Lower lobe of right lung (tissue), 2 donors: ENCODE results near the gene ARID1B. TPM values are rescaled to one million over a fixed set of nuclear protein-coding genes. Genes with fewer than 3 reads are reported as not detected.

Experiments
- ATAC-seq, 2 donors: fragments of 200-7000 bp; cut with Tn5 transposase; one replicate each; pipeline ENCODE4 v1.9.1; 2020 to 2022; ENCODE audit warnings: mild to moderate bottlenecking in 2 of 2, moderate library complexity in 2 of 2
- DNase-seq: peaks from one replicate; pipeline ENCODE4 v3.0.0-alpha.2; 2020
- H3K27ac ChIP-seq: fragments of 200-600 bp; one replicate; pipeline ENCODE4 v1.8.0; 2022
- H3K27me3 ChIP-seq: fragments of 200-600 bp; one replicate; pipeline ENCODE4 v1.8.0; 2022; ENCODE audit warnings: low read depth
- H3K36me3 ChIP-seq: fragments of 200-600 bp; one replicate; pipeline ENCODE4 v1.8.0; 2022; ENCODE audit warnings: mild to moderate bottlenecking
- H3K4me1 ChIP-seq: fragments of 200-600 bp; one replicate; pipeline ENCODE4 v1.8.0; 2022
- H3K4me3 ChIP-seq: fragments of 200-600 bp; one replicate; pipeline ENCODE4 v1.8.0; 2022; ENCODE audit warnings: mild to moderate bottlenecking
- H3K9me3 ChIP-seq: fragments of 200-600 bp; one replicate; pipeline ENCODE4 v1.8.0; 2022
- intact Hi-C: fragments of 100-400 bp; cut with DNase I; formaldehyde crosslinking; loops from one replicate; pipeline ENCODE4 v1.11.0; 2022
- total RNA-seq: library from RNA; stranded (reverse); fragmentation: NEBNext Ultra II Directional; extraction: Animal tissue kit (Norgen Biotek cat#: 25700); gene quantifications from one replicate; pipeline ENCODE4 v1.2.1, GENCODE V29; 2021
- TF ChIP-seq, protein P1 (sequence below): fragments of 200-600 bp; IDR thresholded peaks from one replicate; pipeline ENCODE4 v1.8.0; 2022; ENCODE audit warnings: antibody characterized with exemption, mild to moderate bottlenecking
- donor health status: DM: no; HTN: yes; CAD: no; lungs with severe emphysema.

The ARID1B gene
- total RNA-seq, 1 donor from 2014 or later = 95.5 TPM

- Histone ChIP-seq H3K4me1 (peaks cover 15% of the 10 kb centered on the region), H3K36me3 (peaks cover 3% of the 10 kb centered on the region), H3K27ac (no peak overlapping the region), H3K27me3 (no peaks in the 10 kb centered on the region), H3K4me3 (no peak overlapping the region), H3K9me3 (no peaks in the 10 kb centered on the region)
- DNase-seq (no peak), ATAC-seq (no peak)
- TF ChIP-seq, protein P1, sequence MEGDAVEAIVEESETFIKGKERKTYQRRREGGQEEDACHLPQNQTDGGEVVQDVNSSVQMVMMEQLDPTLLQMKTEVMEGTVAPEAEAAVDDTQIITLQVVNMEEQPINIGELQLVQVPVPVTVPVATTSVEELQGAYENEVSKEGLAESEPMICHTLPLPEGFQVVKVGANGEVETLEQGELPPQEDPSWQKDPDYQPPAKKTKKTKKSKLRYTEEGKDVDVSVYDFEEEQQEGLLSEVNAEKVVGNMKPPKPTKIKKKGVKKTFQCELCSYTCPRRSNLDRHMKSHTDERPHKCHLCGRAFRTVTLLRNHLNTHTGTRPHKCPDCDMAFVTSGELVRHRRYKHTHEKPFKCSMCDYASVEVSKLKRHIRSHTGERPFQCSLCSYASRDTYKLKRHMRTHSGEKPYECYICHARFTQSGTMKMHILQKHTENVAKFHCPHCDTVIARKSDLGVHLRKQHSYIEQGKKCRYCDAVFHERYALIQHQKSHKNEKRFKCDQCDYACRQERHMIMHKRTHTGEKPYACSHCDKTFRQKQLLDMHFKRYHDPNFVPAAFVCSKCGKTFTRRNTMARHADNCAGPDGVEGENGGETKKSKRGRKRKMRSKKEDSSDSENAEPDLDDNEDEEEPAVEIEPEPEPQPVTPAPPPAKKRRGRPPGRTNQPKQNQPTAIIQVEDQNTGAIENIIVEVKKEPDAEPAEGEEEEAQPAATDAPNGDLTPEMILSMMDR = no peak
- intact Hi-C loops = no loop called here
Measured at GRCh38 chr6:156901309-156902019, 124.3 kb downstream of the ARID1B start.

DNA sequence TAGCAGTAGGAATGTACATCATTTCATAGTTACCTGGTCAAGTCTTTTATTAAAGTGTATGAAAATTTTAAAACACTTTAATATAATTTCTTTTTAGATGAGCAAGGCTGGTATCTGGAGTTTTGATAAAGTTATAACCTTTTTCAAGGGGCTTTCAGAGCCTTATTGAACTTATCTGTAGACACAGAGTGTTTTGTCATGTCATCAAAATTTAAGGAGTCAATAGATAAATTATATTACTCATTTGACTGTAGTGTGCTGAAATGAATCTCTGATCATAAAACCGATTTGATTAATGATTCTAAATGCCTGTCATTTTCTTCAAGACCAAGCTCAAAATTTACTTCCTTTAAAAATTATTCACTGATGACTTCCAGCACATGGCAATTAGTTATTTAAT, 125.6 kb downstream of the ARID1B start:
- Histone ChIP-seq H3K27ac (no peak overlapping the region), H3K9me3 (no peaks in the 10 kb centered on the region), H3K4me3 (no peak overlapping the region), H3K27me3 (no peaks in the 10 kb centered on the region), H3K36me3 (peaks cover 3% of the 10 kb centered on the region), H3K4me1 (peaks cover 15% of the 10 kb centered on the region)
- ATAC-seq (no peak), DNase-seq (no peak)
- TF ChIP-seq, protein P1 = no peak
- intact Hi-C loops = no loop called here

DNA sequence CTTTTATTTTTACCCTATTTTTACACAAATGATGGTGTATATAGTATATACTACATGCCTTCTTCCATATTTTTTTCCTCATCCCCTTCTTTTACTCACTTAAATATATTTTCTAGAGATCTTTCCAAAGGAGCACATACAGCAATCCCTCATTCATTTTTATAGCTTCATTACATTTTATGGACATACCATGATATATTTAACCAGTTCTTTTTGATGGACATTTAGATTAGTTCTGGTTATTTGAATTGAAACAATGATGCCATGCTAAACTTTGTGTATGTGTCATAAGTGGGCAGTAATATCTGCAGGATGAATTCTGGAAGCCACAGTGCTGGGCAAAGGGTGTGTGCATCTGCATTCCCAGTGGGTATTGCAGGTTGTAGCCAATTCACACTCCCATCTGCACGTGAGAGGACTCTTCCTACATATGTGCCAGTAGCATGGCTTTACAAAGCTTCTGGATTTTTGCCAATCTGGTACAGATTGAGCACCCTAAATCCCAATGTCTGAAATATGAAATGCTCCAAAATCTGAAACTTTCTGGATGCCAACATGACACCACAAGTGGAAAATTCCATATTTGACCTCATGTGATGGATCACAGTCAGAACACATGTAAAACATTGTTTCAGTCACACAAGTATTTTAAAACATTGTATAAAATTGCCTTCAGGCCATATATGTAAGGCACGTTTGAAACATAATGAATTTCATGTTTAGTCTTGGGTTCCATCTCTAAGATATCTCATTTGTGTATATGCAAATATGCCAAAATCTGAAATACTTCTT, 127.2 kb downstream of the ARID1B start:
- intact Hi-C loops = no loop called here
- DNase-seq (no peak), ATAC-seq (no peak)
- no peak overlapping the region for H3K4me3 ChIP-seq
- H3K36me3 ChIP-seq = peaks cover 3% of the 10 kb centered on the region
- no peak overlapping the region for H3K27ac ChIP-seq
- TF ChIP-seq, protein P1 = no peak
- H3K4me1 ChIP-seq = peaks cover 15% of the 10 kb centered on the region
- H3K27me3 ChIP-seq = no peaks in the 10 kb centered on the region
- no peaks in the 10 kb centered on the region for H3K9me3 ChIP-seq

- H3K4me3 ChIP-seq = no peak overlapping the region
- TF ChIP-seq, protein P1 = no peak
- DNase-seq = no peak
- peaks cover 3% of the 10 kb centered on the region for H3K36me3 ChIP-seq
- no peak for ATAC-seq
- peaks cover 15% of the 10 kb centered on the region for H3K4me1 ChIP-seq
- intact Hi-C loops = no loop called here
- H3K9me3 ChIP-seq = no peaks in the 10 kb centered on the region
- no peaks in the 10 kb centered on the region for H3K27me3 ChIP-seq
- no peak overlapping the region for H3K27ac ChIP-seq
Measured at GRCh38 chr6:156905801-156906200, 128.6 kb downstream of the ARID1B start.

GRCh38 chr6:156906451-156906850, 129.3 kb downstream of the ARID1B start:
- DNase-seq = no peak
- H3K4me3 ChIP-seq = no peak overlapping the region
- TF ChIP-seq, protein P1 = no peak
- H3K36me3 ChIP-seq = peaks cover 3% of the 10 kb centered on the region
- H3K27me3 ChIP-seq = no peaks in the 10 kb centered on the region
- ATAC-seq = no peak
- no peak overlapping the region for H3K27ac ChIP-seq
- intact Hi-C loops = no loop called here
- H3K4me1 ChIP-seq = peaks cover 10% of the 10 kb centered on the region
- no peaks in the 10 kb centered on the region for H3K9me3 ChIP-seq
